Neural progenitor cell (in vitro differentiated cells): ENCODE data around the gene CHAC1.

Source experiments
- EZH2 ChIP-seq: fragments of 200-600 bp; sonication (generic); IDR thresholded peaks from 2 replicates; pipeline ENCODE4 v1.6.1; 2017; ENCODE audit warnings: antibody characterized with exemption, mild to moderate bottlenecking, moderate library complexity
- TF ChIP-seq, protein P1 (sequence below): fragments of 200-600 bp; sonication (generic); IDR thresholded peaks from 2 replicates; pipeline ENCODE4 v1.5.1; 2017; ENCODE audit warnings: antibody characterized with exemption, mild to moderate bottlenecking

DNA sequence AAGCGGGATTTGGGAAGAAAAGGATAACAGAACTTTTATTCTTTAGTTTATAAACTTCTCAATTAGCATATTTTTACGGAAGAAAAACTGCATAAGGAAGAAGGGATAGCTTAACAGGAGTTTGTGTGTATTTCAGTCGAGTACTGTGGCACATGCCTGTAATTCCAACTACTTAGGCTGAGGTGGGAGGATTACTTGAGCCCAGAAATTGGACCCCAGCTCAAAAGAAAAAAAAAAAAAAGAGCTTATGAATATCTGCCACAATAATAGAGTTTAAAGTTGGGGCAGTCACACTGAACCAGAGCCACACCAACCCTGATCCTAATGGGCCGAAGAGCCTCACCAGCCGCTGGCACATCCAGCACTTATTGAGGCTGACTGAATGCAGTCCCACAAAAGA lies 31.1 kb downstream of the CHAC1 start:
- TF ChIP-seq, protein P1, sequence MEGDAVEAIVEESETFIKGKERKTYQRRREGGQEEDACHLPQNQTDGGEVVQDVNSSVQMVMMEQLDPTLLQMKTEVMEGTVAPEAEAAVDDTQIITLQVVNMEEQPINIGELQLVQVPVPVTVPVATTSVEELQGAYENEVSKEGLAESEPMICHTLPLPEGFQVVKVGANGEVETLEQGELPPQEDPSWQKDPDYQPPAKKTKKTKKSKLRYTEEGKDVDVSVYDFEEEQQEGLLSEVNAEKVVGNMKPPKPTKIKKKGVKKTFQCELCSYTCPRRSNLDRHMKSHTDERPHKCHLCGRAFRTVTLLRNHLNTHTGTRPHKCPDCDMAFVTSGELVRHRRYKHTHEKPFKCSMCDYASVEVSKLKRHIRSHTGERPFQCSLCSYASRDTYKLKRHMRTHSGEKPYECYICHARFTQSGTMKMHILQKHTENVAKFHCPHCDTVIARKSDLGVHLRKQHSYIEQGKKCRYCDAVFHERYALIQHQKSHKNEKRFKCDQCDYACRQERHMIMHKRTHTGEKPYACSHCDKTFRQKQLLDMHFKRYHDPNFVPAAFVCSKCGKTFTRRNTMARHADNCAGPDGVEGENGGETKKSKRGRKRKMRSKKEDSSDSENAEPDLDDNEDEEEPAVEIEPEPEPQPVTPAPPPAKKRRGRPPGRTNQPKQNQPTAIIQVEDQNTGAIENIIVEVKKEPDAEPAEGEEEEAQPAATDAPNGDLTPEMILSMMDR, result no peak
- no peak for TF ChIP-seq EZH2
